Prostate gland (tissue), 2 donors: ENCODE data around the gene RELT. TPM values are rescaled to one million over a fixed set of nuclear protein-coding genes. Genes with fewer than 3 reads are reported as not detected.

Experiments
- DNase-seq: peaks from one replicate; pipeline ENCODE4 v3.0.0-alpha.2; 2019; ENCODE audit warnings: low spot score
- H3K27ac ChIP-seq, 2 donors: fragments of 200-600 bp; sonication (generic); 2 replicates each; pipeline ENCODE4 v1.5.1; 2017 to 2019
- H3K27me3 ChIP-seq: fragments of 200-600 bp; sonication (generic); replicated peaks from 2 replicates; pipeline ENCODE4 v1.5.1; 2019; ENCODE audit not compliant: insufficient read depth
- H3K36me3 ChIP-seq, 2 donors: fragments of 200-600 bp; sonication (generic); 1 replicate in 1 of 2; 2 replicates in 1 of 2; pipeline versions ENCODE4 v1.5.1 to v1.8.1; 2017 to 2019
- H3K4me1 ChIP-seq: fragments of 200-600 bp; sonication (generic); replicated peaks from 2 replicates; pipeline ENCODE4 v1.5.1; 2019
- H3K4me3 ChIP-seq, 2 donors: fragments of 200-600 bp; sonication (generic); 2 replicates each; pipeline ENCODE4 v1.5.1; 2017 to 2019
- H3K9me3 ChIP-seq: fragments of 200-600 bp; sonication (generic); 2 replicates; pipeline ENCODE4 v1.5.1; 2017
- POLR2A ChIP-seq: fragments of 450-650 bp; IDR thresholded peaks from one replicate; pipeline ENCODE4 v1.6.1; 2016; ENCODE audit warnings: antibody characterized with exemption, mild to moderate bottlenecking
- POLR2AphosphoS5 ChIP-seq: sonication (generic); formaldehyde crosslinking; IDR thresholded peaks from one replicate; pipeline ENCODE4 v1.6.1; 2017; ENCODE audit warnings: antibody characterized with exemption
- WGBS: methylation state at CpG from one replicate; pipeline ENCODE4 v1.1.5; 2018; 5-methylcytosine and 5-hydroxymethylcytosine counted together
- intact Hi-C: fragments of 100-400 bp; cut with DNase I; formaldehyde crosslinking; loops from one replicate; pipeline ENCODE4 v1.14.2; 2022
- total RNA-seq, 2 donors: library from RNA; depleted of rRNA; stranded (reverse); fragments of >200 nt; gene quantifications; one replicate each; pipeline ENCODE4 v1.1.0, GENCODE V29; 2016
- TF ChIP-seq, protein P1 (sequence below), 4 experiments: fragments of 200-600 bp in 2 of 4; fragments of 450-650 bp in 2 of 4; sonication (generic) in 2 of 4; IDR thresholded peaks; 1 replicate in 3 of 4; 2 replicates in 1 of 4; pipeline ENCODE4 v1.5.1; 2016 to 2019; ENCODE audit warnings: antibody characterized with exemption in 4 of 4, mild to moderate bottlenecking in 2 of 4, moderate library complexity in 2 of 4

The RELT gene, protein sequence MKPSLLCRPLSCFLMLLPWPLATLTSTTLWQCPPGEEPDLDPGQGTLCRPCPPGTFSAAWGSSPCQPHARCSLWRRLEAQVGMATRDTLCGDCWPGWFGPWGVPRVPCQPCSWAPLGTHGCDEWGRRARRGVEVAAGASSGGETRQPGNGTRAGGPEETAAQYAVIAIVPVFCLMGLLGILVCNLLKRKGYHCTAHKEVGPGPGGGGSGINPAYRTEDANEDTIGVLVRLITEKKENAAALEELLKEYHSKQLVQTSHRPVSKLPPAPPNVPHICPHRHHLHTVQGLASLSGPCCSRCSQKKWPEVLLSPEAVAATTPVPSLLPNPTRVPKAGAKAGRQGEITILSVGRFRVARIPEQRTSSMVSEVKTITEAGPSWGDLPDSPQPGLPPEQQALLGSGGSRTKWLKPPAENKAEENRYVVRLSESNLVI
- 10 to 100 TPM in 1 of 2 donors, under 1 TPM in 1; 0.96 to 10.3 TPM for total RNA-seq

DNA sequence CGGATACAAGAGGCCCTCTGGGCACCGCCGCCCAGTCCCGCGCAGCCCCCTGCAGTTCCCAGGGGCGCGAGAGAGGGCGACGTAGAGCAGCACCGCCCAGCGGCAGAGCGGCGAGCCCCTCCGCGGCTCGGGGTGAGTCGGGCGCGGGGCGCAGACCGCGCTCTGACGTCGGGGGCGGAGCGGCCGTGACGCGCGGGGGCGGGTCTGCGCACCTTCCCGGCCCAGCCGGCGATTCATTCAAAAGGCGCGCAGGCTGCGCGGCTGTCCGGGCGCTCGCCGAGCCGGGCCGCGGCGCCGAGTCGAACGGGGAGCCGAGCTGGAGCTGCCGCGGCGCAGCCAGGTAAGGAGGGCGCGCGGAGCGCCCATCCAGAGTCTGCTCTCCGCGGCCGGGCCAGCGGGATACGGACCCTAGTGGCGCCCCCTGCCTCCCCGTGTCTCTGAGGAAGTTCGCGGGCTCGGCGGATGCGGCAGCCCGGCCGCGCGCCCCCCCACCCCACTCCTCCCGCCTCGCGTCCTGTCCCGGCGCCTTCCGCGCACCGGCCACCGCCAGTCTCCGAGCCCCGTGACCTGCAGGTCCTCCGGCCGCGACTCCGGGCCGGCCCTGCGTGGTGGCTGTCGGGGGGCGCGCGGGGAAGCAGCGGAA, at the start of gene RELT:
Gene RELT (plus strand): TSS at position 240 of the 643 bp plus-strand sequence. CDS start 12,738 bp downstream, outside the sequence.
- peak within 1 kb of the TSS; percentile 50 to 60 for H3K4me3 ChIP-seq
- peaks cover 9% of the 10 kb centered on the region for H3K4me1 ChIP-seq
- peak; percentile 47 for TF ChIP-seq POLR2AphosphoS5
- TF ChIP-seq, protein P1, sequence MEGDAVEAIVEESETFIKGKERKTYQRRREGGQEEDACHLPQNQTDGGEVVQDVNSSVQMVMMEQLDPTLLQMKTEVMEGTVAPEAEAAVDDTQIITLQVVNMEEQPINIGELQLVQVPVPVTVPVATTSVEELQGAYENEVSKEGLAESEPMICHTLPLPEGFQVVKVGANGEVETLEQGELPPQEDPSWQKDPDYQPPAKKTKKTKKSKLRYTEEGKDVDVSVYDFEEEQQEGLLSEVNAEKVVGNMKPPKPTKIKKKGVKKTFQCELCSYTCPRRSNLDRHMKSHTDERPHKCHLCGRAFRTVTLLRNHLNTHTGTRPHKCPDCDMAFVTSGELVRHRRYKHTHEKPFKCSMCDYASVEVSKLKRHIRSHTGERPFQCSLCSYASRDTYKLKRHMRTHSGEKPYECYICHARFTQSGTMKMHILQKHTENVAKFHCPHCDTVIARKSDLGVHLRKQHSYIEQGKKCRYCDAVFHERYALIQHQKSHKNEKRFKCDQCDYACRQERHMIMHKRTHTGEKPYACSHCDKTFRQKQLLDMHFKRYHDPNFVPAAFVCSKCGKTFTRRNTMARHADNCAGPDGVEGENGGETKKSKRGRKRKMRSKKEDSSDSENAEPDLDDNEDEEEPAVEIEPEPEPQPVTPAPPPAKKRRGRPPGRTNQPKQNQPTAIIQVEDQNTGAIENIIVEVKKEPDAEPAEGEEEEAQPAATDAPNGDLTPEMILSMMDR (IDR thresholded peaks at IDR 0.05): peak; percentile 81 to 99 (median 92)
- peak; percentile 96 for TF ChIP-seq POLR2A
- H3K9me3 ChIP-seq: no peaks in the 10 kb centered on the region
- H3K36me3 ChIP-seq: no peaks in the 10 kb centered on the region
- peak; percentile 78 for DNase-seq
- intact Hi-C loops: loop anchor here (5.0 kb wide), 1 partner anchor 79 kb away; no protein-coding TSS in a partner anchor
- H3K27me3 ChIP-seq: no peaks in the 10 kb centered on the region
- peak within 1 kb of the TSS; percentile 62 to 77 for H3K27ac ChIP-seq
- 2% methylated on average over 9 of the region's 96 CpGs for WGBS

DNA sequence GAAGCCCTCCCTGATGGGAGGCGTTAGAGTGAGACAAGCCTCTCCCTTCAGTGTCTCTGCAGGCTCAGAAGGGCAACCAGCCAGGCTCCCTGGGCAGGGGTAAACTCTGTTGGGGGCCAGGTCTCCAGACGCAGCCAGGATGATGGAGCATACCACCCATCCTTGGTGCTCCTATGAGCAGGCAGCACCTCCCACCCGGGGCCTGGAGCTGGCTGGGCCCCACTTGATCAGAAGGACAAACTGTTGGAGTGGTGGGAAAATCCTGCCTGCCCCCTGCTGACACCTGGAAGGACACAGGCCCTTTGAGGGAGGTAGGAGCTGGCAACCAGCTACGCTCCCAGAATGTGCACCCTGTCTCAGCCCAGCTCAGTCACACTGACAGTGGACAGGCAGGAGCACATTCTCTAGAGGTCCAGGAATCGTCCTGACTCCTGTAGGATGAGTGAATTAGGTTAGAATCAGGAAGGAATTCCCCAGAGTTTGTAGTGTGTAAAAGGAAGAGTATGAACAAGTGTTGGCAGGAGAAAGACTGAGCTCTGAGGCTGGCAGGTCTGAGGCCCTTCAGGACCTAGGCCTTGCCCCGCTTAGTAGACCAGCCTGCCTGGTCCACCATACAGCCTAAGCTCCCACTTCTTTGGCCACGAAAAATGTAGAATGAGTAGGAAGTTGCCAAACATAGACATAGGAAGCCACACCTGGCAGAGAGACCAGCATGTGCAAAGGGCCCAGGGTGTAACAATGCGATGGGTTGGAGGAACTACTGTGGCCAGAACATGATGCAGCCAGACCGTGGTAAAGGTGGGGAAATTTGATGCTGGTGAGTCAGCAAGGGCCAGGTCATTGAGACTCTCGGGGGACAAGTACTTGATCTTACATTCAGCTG, 49.0 kb upstream of the RELT start:
- WGBS: 50% methylated on average over 10 of the region's 10 CpGs
- Histone ChIP-seq H3K4me3 (no peak overlapping the region), H3K27me3 (no peaks in the 10 kb centered on the region), H3K9me3 (no peaks in the 10 kb centered on the region), H3K27ac (peak overlapping the region; percentile 44 to 85), H3K4me1 (peaks cover 15% of the 10 kb centered on the region), H3K36me3 (no peaks in the 10 kb centered on the region)
- DNase-seq: no peak
- intact Hi-C loops: no loop called here
- TF ChIP-seq, protein P1 (IDR thresholded peaks at IDR 0.05): no peak
- TF ChIP-seq POLR2A: no peak
- TF ChIP-seq POLR2AphosphoS5: no peak

DNA sequence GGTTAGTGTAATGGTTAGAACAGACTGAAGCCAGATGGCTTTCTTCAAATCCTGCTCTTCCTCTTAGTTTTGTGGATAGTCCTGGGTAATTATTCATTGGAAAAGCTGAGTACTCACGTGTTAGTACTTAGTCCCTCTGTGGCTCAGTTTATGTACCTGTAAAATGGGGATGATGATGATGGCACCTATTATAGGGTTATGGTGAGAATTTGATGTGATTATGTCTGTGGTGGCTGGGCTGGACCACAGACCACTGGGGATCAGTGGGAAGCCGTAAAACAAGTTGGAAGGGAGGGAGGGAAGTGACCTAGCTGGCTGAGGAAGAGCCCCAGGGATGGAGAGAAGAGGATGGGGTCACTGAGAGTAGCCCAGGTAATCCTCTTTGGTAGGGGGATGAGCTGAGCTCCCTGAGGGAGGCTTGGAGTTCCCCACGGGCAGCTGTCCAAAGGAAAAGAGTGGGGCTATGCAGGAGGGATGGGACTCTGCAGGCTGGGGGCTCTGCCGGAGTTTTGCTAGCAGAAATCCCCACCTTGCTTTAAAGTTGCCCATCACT, 48.3 kb upstream of the RELT start:
- peak overlapping the region; percentile 44 to 85 for H3K27ac ChIP-seq

DNA sequence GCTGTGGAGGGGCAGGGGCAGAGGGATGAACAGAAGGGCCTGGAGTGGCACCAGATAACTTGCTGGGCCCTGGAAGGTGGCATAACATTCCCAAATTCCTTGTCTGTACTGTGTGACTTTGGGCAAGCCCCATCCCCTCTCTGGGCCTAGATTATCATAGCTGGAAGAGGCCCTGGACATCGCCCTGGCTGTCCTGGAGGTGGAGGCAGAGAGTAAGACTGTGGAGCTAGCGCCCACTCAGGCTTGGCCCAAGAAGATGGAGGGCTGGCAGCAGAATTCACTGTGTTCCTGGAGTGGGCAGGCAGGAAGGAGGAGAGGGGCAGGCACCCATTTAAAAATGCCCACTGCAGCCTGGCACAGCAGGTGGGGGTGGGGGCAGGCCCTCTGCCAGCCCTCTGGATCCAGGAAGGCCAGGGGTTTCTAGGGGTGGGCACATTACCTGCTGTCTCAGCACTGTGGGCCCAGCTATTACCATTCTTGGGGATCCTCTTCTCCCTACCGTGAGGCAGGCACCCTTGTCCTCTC, 45.6 kb upstream of the RELT start:
- intact Hi-C loops: no loop called here
- DNase-seq: no peak

More for the DNA sequence above, 48.3 kb upstream of the RELT start:
- intact Hi-C loops: no loop called here
- no peak overlapping the region for H3K4me3 ChIP-seq
- H3K36me3 ChIP-seq: no peaks in the 10 kb centered on the region
- no peaks in the 10 kb centered on the region for H3K9me3 ChIP-seq
- no peaks in the 10 kb centered on the region for H3K27me3 ChIP-seq
- 60% methylated on average over 4 of the region's 4 CpGs for WGBS
- TF ChIP-seq POLR2AphosphoS5 (no peak), POLR2A (no peak)
- TF ChIP-seq, protein P1 (IDR thresholded peaks at IDR 0.05): no peak
- DNase-seq: no peak
- H3K4me1 ChIP-seq: peaks cover 12% of the 10 kb centered on the region

More for the DNA sequence above, 45.6 kb upstream of the RELT start:
- no peaks in the 10 kb centered on the region for H3K4me1 ChIP-seq
- 71% methylated on average over 3 of the region's 3 CpGs for WGBS
- peak overlapping the region; percentile 32 to 63 for H3K27ac ChIP-seq
- TF ChIP-seq, protein P1 (IDR thresholded peaks at IDR 0.05): no peak
- TF ChIP-seq POLR2AphosphoS5 (no peak), POLR2A (no peak)
- no peak overlapping the region for H3K4me3 ChIP-seq
- H3K36me3 ChIP-seq: no peaks in the 10 kb centered on the region
- no peaks in the 10 kb centered on the region for H3K27me3 ChIP-seq
- H3K9me3 ChIP-seq: no peaks in the 10 kb centered on the region
